Measurements from ENCODE around the gene ADAMTSL3. TPM values are rescaled to one million over a fixed set of nuclear protein-coding genes. Genes with fewer than 3 reads are reported as not detected.

ADAMTSL3 gene
- total RNA-seq, 4 donors from 2014 or later, result 16.2 to 19.7 (median 19.3) TPM

GRCh38 chr15:83928392-83928734 is 274.4 kb downstream of the ADAMTSL3 start:
- TF ChIP-seq POLR2A (IDR thresholded peaks at IDR 0.05), result no peak
- no peak for TF ChIP-seq EP300 (IDR thresholded peaks at IDR 0.05)
- TF ChIP-seq CTCF (IDR thresholded peaks at IDR 0.05), result no peak
- H3K27me3 ChIP-seq, result no peaks in the 10 kb centered on the region
- no peak for DNase-seq (ENCODE audit: low spot score in 2 of 2)
- no peak overlapping the region for H3K4me3 ChIP-seq
- WGBS, 2 donors, result 83 to 89% methylated on average over 1 of the region's 1 CpG
- peaks cover 0 to 8% (median 0%) of the 10 kb centered on the region in 4 donors for H3K4me1 ChIP-seq
- H3K36me3 ChIP-seq, result no peaks in the 10 kb centered on the region
- no peaks in the 10 kb centered on the region for H3K9me3 ChIP-seq
- no peak overlapping the region for H3K27ac ChIP-seq

GRCh38 chr15:83928878-83929418 is 275.0 kb downstream of the ADAMTSL3 start:
- 81% methylated on average over 5 of the region's 5 CpGs for WGBS, 2 donors
- TF ChIP-seq CTCF (IDR thresholded peaks at IDR 0.05) (no peak), EP300 (IDR thresholded peaks at IDR 0.05) (no peak), POLR2A (IDR thresholded peaks at IDR 0.05) (no peak)
- no peaks in the 10 kb centered on the region for H3K27me3 ChIP-seq
- H3K4me3 ChIP-seq, result no peak overlapping the region
- H3K27ac ChIP-seq, result no peak overlapping the region
- DNase-seq (ENCODE audit: low spot score in 2 of 2), result no peak
- H3K9me3 ChIP-seq, result peaks cover 0 to 6% (median 0%) of the 10 kb centered on the region in 4 donors
- no peaks in the 10 kb centered on the region for H3K36me3 ChIP-seq
- peaks cover 0 to 8% (median 0%) of the 10 kb centered on the region in 4 donors for H3K4me1 ChIP-seq

- DNase-seq (ENCODE audit: low spot score in 2 of 2), result no peak
- no peaks in the 10 kb centered on the region for H3K36me3 ChIP-seq
- peaks cover 0 to 6% (median 0%) of the 10 kb centered on the region in 4 donors for H3K9me3 ChIP-seq
- no peaks in the 10 kb centered on the region for H3K27me3 ChIP-seq
- TF ChIP-seq CTCF (IDR thresholded peaks at IDR 0.05) (no peak), POLR2A (IDR thresholded peaks at IDR 0.05) (no peak), EP300 (IDR thresholded peaks at IDR 0.05) (no peak)
- peaks cover 0 to 8% (median 0%) of the 10 kb centered on the region in 4 donors for H3K4me1 ChIP-seq
- WGBS, 2 donors, result 83 to 95% methylated on average over 1 of the region's 1 CpG
- H3K4me3 ChIP-seq, result no peak overlapping the region
- H3K27ac ChIP-seq, result peak overlapping the region in 1 of 4 donors; percentile 60
Measured at GRCh38 chr15:83929619-83930018, 275.7 kb downstream of the ADAMTSL3 start.

GRCh38 chr15:83930392-83931212 is 276.7 kb downstream of the ADAMTSL3 start:
- Histone ChIP-seq H3K9me3 (peaks cover 0 to 6% (median 0%) of the 10 kb centered on the region in 4 donors), H3K27me3 (no peaks in the 10 kb centered on the region), H3K4me3 (no peak overlapping the region), H3K4me1 (peaks cover 0 to 8% (median 0%) of the 10 kb centered on the region in 4 donors), H3K27ac (peak overlapping the region in 1 of 4 donors; percentile 60), H3K36me3 (no peaks in the 10 kb centered on the region)
- no peak for DNase-seq (ENCODE audit: low spot score in 2 of 2)
- TF ChIP-seq CTCF (IDR thresholded peaks at IDR 0.05), result no peak
- no peak for TF ChIP-seq POLR2A (IDR thresholded peaks at IDR 0.05)
- peak in 1 of 2 donors; percentile 55 for TF ChIP-seq EP300 (IDR thresholded peaks at IDR 0.05)

GRCh38 chr15:83935774-83936173 is 281.9 kb downstream of the ADAMTSL3 start:
- Histone ChIP-seq H3K27me3 (no peaks in the 10 kb centered on the region), H3K9me3 (peaks cover 0 to 6% (median 0%) of the 10 kb centered on the region in 4 donors), H3K4me3 (no peak overlapping the region), H3K4me1 (no peaks in the 10 kb centered on the region), H3K27ac (no peak overlapping the region), H3K36me3 (no peaks in the 10 kb centered on the region)
- 98 to 100% methylated on average over 1 of the region's 1 CpG for WGBS, 2 donors
- TF ChIP-seq EP300 (IDR thresholded peaks at IDR 0.05) (no peak), CTCF (IDR thresholded peaks at IDR 0.05) (no peak), POLR2A (IDR thresholded peaks at IDR 0.05) (no peak)
- no peak for DNase-seq (ENCODE audit: low spot score in 2 of 2)
